ENCODE data around the gene LOC128125822.

The LOC128125822 gene

GRCh38 chr6:63526931-63527330 is 45.3 kb upstream of the LOC128125822 start:
- TF ChIP-seq, protein P1, sequence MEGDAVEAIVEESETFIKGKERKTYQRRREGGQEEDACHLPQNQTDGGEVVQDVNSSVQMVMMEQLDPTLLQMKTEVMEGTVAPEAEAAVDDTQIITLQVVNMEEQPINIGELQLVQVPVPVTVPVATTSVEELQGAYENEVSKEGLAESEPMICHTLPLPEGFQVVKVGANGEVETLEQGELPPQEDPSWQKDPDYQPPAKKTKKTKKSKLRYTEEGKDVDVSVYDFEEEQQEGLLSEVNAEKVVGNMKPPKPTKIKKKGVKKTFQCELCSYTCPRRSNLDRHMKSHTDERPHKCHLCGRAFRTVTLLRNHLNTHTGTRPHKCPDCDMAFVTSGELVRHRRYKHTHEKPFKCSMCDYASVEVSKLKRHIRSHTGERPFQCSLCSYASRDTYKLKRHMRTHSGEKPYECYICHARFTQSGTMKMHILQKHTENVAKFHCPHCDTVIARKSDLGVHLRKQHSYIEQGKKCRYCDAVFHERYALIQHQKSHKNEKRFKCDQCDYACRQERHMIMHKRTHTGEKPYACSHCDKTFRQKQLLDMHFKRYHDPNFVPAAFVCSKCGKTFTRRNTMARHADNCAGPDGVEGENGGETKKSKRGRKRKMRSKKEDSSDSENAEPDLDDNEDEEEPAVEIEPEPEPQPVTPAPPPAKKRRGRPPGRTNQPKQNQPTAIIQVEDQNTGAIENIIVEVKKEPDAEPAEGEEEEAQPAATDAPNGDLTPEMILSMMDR (IDR thresholded peaks at IDR 0.05): no peak
- no peaks in the 10 kb centered on the region for H3K27me3 ChIP-seq
- H3K36me3 ChIP-seq: no peaks in the 10 kb centered on the region
- DNase-seq (no peak), ATAC-seq (no peak)
- intact Hi-C loops (cut with DNase I): no loop called here
- H3K9me3 ChIP-seq: no peaks in the 10 kb centered on the region
- H3K4me1 ChIP-seq: peaks cover 0 to 4% (median 0%) of the 10 kb centered on the region in 9 donors
- no peak overlapping the region for H3K4me3 ChIP-seq
- no peak overlapping the region for H3K27ac ChIP-seq

DNA sequence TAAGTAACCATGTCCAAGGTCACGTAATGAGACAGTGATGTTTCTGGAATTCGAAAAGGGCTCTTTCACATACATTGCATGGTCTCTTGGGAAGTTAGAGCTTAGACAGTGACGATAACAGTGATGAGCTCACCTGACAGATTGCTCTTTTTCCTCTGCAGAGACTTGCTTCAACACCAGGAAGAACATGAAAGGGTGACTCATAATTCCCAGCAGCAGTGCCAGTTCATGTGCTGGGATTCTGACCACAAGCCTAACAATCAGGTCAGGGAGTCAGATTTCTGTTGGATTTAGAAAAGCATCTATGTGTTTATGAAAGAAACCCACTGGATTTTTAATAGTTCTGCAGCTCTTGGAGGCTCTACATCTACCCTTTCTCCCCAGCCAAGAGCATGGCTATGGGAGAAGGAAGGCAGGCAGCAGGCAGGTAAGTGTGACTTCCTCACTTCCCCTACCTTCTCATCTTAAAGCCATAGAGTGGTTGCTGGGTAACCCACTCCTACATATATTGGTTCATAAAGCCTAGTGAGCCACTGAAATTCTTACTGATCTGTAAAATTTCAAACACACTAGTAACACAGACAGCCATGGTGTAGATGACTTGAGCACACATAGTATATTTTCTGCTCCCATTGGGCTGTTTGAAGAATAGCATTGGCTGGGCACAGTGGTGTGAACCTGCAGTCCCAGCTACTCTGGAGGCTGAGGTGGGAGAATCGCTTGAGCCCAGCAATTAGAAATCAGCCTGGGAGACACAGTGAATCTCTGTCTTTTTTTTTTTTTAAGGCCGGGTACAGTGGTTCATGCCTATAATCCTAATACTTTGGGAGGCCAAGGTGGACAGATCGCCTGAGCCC is 44.4 kb upstream of the LOC128125822 start:
- WGBS, 2 donors: 74 to 82% methylated on average over 6 of the region's 6 CpGs
- ATAC-seq (peak in 2 of 8 donors; percentile 49 to 63), DNase-seq (no peak)
- H3K36me3 ChIP-seq: no peaks in the 10 kb centered on the region
- no peaks in the 10 kb centered on the region for H3K27me3 ChIP-seq
- TF ChIP-seq, protein P1 (IDR thresholded peaks at IDR 0.05): no peak
- intact Hi-C loops (cut with DNase I): no loop called here
- no peaks in the 10 kb centered on the region for H3K9me3 ChIP-seq
- H3K4me3 ChIP-seq: no peak overlapping the region
- H3K27ac ChIP-seq: no peak overlapping the region
- peaks cover 0 to 4% (median 0%) of the 10 kb centered on the region in 9 donors for H3K4me1 ChIP-seq

GRCh38 chr6:63529498-63529897 is 42.8 kb upstream of the LOC128125822 start:
- H3K9me3 ChIP-seq: no peaks in the 10 kb centered on the region
- no peak for DNase-seq
- TF ChIP-seq, protein P1 (IDR thresholded peaks at IDR 0.05): no peak
- no peaks in the 10 kb centered on the region for H3K27me3 ChIP-seq
- no peaks in the 10 kb centered on the region for H3K36me3 ChIP-seq
- peaks cover 0 to 4% (median 0%) of the 10 kb centered on the region in 9 donors for H3K4me1 ChIP-seq
- intact Hi-C loops (cut with DNase I): no loop called here
- ATAC-seq: no peak
- 57 to 65% methylated on average over 4 of the region's 4 CpGs for WGBS, 2 donors
- H3K27ac ChIP-seq: no peak overlapping the region
- no peak overlapping the region for H3K4me3 ChIP-seq

GRCh38 chr6:63530182-63530581 is 42.1 kb upstream of the LOC128125822 start:
- Histone ChIP-seq H3K36me3 (no peaks in the 10 kb centered on the region), H3K4me3 (no peak overlapping the region), H3K27ac (no peak overlapping the region), H3K4me1 (peaks cover 0 to 4% (median 0%) of the 10 kb centered on the region in 9 donors), H3K27me3 (no peaks in the 10 kb centered on the region), H3K9me3 (no peaks in the 10 kb centered on the region)
- DNase-seq (no peak), ATAC-seq (no peak)
- intact Hi-C loops (cut with DNase I): no loop called here
- TF ChIP-seq, protein P1 (IDR thresholded peaks at IDR 0.05): no peak
- WGBS, 2 donors: 86% methylated on average over 3 of the region's 3 CpGs

Data from heart right ventricle (tissue), 16 donors.